Heart left ventricle (tissue), 13 donors: Measurements from ENCODE around the gene RSPH1.
A peak's percentile ranks its signal among the peaks of the same experiment; 100 is the strongest.

ENCODE experiments used
- POLR2A ChIP-seq, 2 donors: fragments of 450-650 bp; IDR thresholded peaks; one replicate each; pipeline ENCODE4 v1.6.1; 2017; ENCODE audit warnings: antibody characterized with exemption in 2 of 2, mild to moderate bottlenecking in 2 of 2, moderate library complexity in 2 of 2
- TF ChIP-seq, protein P1 (sequence below), 12 donors: fragments of 200-600 bp; sonication (generic) in 4 of 12; IDR thresholded peaks; one replicate each; pipeline versions ENCODE4 v1.5.0 to v1.8.0; 2018 to 2022; ENCODE audit warnings: antibody characterized with exemption in 12 of 12, mild to moderate bottlenecking in 5 of 12
- donor health status: ischemic (EF 13 %, LVEDD 7.1; RV severe dilation, severe dysfunction).
- donor health status: DM: no; HTN: yes; CAD: no.
- donor health status: DM: no; HTN: no; CAD: no.
- donor health status: ischemic (EF 25% LVEDD 6.9; RV normal size, moderate dysfunction).
- donor health status: ischemic (EF 25% LVEDD 5.7; RV mildly dilated, moderate dysfunction).
- donor health status: ischemic (EF 35%, LVEDD 5.7; RV mildly dilated, moderate dysfunction).
- donor health status: nonischemic (EF 11% LVEDD 7.7; RV severe dilation, severe dysfunction).
- donor health status: DM: yes; HTN: yes; CAD: no.
- donor health status: PGD.
- donor health status: ischemic (EF 29% LVEDD 5.4; RV normal size, mild dysfunction).
- donor health status: nonischemic (EF 23%, LVEDD 6.1; RV moderate dilation, normal function).

DNA sequence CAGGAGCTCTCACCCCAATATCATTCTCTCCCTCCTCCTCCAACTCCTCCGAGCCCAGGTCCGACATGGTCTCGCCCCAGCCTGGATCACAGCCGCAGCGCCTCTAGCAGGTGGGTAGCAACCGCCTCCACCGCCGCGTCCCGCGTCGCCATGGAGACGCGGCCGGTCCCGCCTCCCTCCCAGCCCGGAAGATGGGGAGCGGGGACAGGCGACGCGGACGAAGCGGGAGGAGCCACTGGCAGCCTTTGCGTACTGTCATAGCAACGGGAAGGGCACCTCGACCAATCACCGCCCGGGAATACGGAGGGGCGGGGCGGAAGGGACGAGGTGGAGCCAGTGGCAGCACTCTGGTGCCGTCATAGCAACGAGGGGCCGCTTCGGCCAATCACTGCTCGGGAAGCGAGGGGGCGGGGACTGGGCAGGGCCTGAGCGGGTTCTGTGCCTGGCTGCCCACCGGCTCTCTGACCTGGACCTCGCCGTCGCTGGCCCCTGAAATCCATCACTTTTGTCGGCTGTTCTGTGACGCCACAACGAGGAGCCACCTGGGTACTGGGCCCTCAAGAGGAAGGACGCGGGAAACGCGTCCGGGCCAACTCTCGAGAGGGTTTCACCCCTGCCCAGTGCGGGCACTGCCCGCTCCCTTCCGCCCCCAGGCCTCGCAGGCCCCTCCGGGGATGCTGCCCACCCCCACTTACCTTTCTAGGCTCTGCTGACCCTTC is at the start of gene RSPH1:
- TF ChIP-seq, protein P1, sequence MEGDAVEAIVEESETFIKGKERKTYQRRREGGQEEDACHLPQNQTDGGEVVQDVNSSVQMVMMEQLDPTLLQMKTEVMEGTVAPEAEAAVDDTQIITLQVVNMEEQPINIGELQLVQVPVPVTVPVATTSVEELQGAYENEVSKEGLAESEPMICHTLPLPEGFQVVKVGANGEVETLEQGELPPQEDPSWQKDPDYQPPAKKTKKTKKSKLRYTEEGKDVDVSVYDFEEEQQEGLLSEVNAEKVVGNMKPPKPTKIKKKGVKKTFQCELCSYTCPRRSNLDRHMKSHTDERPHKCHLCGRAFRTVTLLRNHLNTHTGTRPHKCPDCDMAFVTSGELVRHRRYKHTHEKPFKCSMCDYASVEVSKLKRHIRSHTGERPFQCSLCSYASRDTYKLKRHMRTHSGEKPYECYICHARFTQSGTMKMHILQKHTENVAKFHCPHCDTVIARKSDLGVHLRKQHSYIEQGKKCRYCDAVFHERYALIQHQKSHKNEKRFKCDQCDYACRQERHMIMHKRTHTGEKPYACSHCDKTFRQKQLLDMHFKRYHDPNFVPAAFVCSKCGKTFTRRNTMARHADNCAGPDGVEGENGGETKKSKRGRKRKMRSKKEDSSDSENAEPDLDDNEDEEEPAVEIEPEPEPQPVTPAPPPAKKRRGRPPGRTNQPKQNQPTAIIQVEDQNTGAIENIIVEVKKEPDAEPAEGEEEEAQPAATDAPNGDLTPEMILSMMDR (IDR thresholded peaks at IDR 0.05), result no peak
- TF ChIP-seq POLR2A (IDR thresholded peaks at IDR 0.05), result peak; percentile 31 to 61
